IPS-20b (cell line): ENCODE measurements around the gene PTPRD.

Experiments used
- H3K27ac ChIP-seq: one replicate; pipeline ENCODE4 v1.5.1; 2013; ENCODE audit warnings: low read length
- H3K27me3 ChIP-seq: 2 replicates; pipeline ENCODE4 v1.6.1; 2013; ENCODE audit warnings: mild to moderate bottlenecking, low read length, inconsistent platforms; ENCODE audit not compliant: insufficient read depth
- H3K36me3 ChIP-seq: 2 replicates; pipeline ENCODE4 v1.6.1; 2013; ENCODE audit warnings: low read depth, mild to moderate bottlenecking, inconsistent platforms, low read length, moderate library complexity; ENCODE audit not compliant: insufficient read depth
- H3K4me1 ChIP-seq: 2 replicates; pipeline ENCODE4 v1.6.1; 2013; ENCODE audit warnings: mild to moderate bottlenecking, control low read depth, inconsistent platforms, low read length, moderate library complexity; ENCODE audit not compliant: insufficient read depth
- H3K4me3 ChIP-seq: 2 replicates; pipeline ENCODE4 v1.5.1; 2013; ENCODE audit warnings: mild to moderate bottlenecking, low read length, inconsistent platforms
- H3K9ac ChIP-seq: 2 replicates; pipeline ENCODE4 v1.6.1; 2013; ENCODE audit warnings: low read depth, mild to moderate bottlenecking, inconsistent platforms, low read length, moderate library complexity
- H3K9me3 ChIP-seq: 2 replicates; pipeline ENCODE4 v1.6.1; 2013; ENCODE audit warnings: mild to moderate bottlenecking, low read depth, low read length, inconsistent platforms; ENCODE audit not compliant: insufficient read depth

Gene PTPRD

GRCh38 chr9:9998491-9999287, 614.1 kb downstream of the PTPRD start:
- Histone ChIP-seq H3K27me3 (no peaks in the 10 kb centered on the region), H3K9me3 (no peaks in the 10 kb centered on the region), H3K9ac (no peak overlapping the region), H3K4me3 (no peak overlapping the region), H3K4me1 (peaks cover 28% of the 10 kb centered on the region), H3K27ac (no peak overlapping the region), H3K36me3 (no peaks in the 10 kb centered on the region)

GRCh38 chr9:9997585-9997984, 615.2 kb downstream of the PTPRD start:
- Histone ChIP-seq H3K4me1 (peaks cover 28% of the 10 kb centered on the region), H3K27me3 (no peaks in the 10 kb centered on the region), H3K9ac (no peak overlapping the region), H3K36me3 (no peaks in the 10 kb centered on the region), H3K9me3 (no peaks in the 10 kb centered on the region), H3K4me3 (no peak overlapping the region), H3K27ac (no peak overlapping the region)

GRCh38 chr9:9996259-9996658, 616.5 kb downstream of the PTPRD start:
- Histone ChIP-seq H3K27ac (no peak overlapping the region), H3K4me3 (no peak overlapping the region), H3K9me3 (no peaks in the 10 kb centered on the region), H3K27me3 (no peaks in the 10 kb centered on the region), H3K4me1 (peaks cover 28% of the 10 kb centered on the region), H3K9ac (no peak overlapping the region), H3K36me3 (no peaks in the 10 kb centered on the region)

GRCh38 chr9:9992936-9993335, 619.9 kb downstream of the PTPRD start:
- Histone ChIP-seq H3K27me3 (no peaks in the 10 kb centered on the region), H3K9ac (no peak overlapping the region), H3K27ac (no peak overlapping the region), H3K9me3 (no peaks in the 10 kb centered on the region; the same call in 1 of the 2 replicates), H3K36me3 (no peaks in the 10 kb centered on the region), H3K4me1 (peaks cover 16% of the 10 kb centered on the region), H3K4me3 (no peak overlapping the region)

- H3K36me3 ChIP-seq: no peaks in the 10 kb centered on the region
- H3K4me3 ChIP-seq: no peak overlapping the region
- H3K27ac ChIP-seq: no peak overlapping the region
- no peaks in the 10 kb centered on the region for H3K4me1 ChIP-seq
- H3K9me3 ChIP-seq: no peaks in the 10 kb centered on the region
- H3K27me3 ChIP-seq: no peaks in the 10 kb centered on the region
- no peak overlapping the region for H3K9ac ChIP-seq
These were observed 639.7 kb downstream of the PTPRD start for GRCh38 chr9:9973062-9973461.

- Histone ChIP-seq H3K4me3 (no peak overlapping the region), H3K27me3 (no peaks in the 10 kb centered on the region), H3K9me3 (no peaks in the 10 kb centered on the region), H3K27ac (no peak overlapping the region), H3K4me1 (0 out of 2 replicates have a peak, but pooled peaks cover 2% of the 10 kb centered on the region), H3K36me3 (no peaks in the 10 kb centered on the region), H3K9ac (no peak overlapping the region)
These were observed 642.3 kb downstream of the PTPRD start for GRCh38 chr9:9970514-9970913.

- Histone ChIP-seq H3K27ac (no peak overlapping the region), H3K27me3 (no peaks in the 10 kb centered on the region), H3K9me3 (no peaks in the 10 kb centered on the region), H3K4me1 (peaks cover 2% of the 10 kb centered on the region; the same call in 1 of the 2 replicates), H3K4me3 (no peak overlapping the region), H3K36me3 (no peaks in the 10 kb centered on the region), H3K9ac (no peak overlapping the region)
These were observed 649.0 kb downstream of the PTPRD start for GRCh38 chr9:9963841-9964240.

GRCh38 chr9:9961934-9962333, 650.9 kb downstream of the PTPRD start:
- Histone ChIP-seq H3K4me1 (peaks cover 2% of the 10 kb centered on the region; the same call in 1 of the 2 replicates), H3K9me3 (no peaks in the 10 kb centered on the region), H3K27ac (no peak overlapping the region), H3K36me3 (no peaks in the 10 kb centered on the region), H3K9ac (no peak overlapping the region), H3K4me3 (no peak overlapping the region), H3K27me3 (no peaks in the 10 kb centered on the region)

- no peaks in the 10 kb centered on the region for H3K27me3 ChIP-seq
- H3K4me3 ChIP-seq: no peak overlapping the region
- no peak overlapping the region for H3K27ac ChIP-seq
- no peaks in the 10 kb centered on the region for H3K9me3 ChIP-seq
- no peak overlapping the region for H3K9ac ChIP-seq
- no peaks in the 10 kb centered on the region for H3K36me3 ChIP-seq
- peaks cover 2% of the 10 kb centered on the region; the same call in 1 of the 2 replicates for H3K4me1 ChIP-seq
These were observed 651.3 kb downstream of the PTPRD start for GRCh38 chr9:9961487-9961886.

- Histone ChIP-seq H3K27ac (no peak overlapping the region), H3K9ac (no peak overlapping the region), H3K9me3 (no peaks in the 10 kb centered on the region), H3K27me3 (no peaks in the 10 kb centered on the region), H3K4me1 (no peaks in the 10 kb centered on the region), H3K4me3 (no peak overlapping the region), H3K36me3 (no peaks in the 10 kb centered on the region)
These were observed 661.1 kb downstream of the PTPRD start for GRCh38 chr9:9951556-9952160.

- no peak overlapping the region for H3K27ac ChIP-seq
- H3K9ac ChIP-seq: no peak overlapping the region
- H3K4me3 ChIP-seq: no peak overlapping the region
These were observed 662.0 kb downstream of the PTPRD start for GRCh38 chr9:9950813-9951212.

GRCh38 chr9:9949978-9950377, 662.8 kb downstream of the PTPRD start:
- H3K9ac ChIP-seq: no peak overlapping the region
- H3K27me3 ChIP-seq: no peaks in the 10 kb centered on the region
- no peak overlapping the region for H3K27ac ChIP-seq

More at GRCh38 chr9:9950813-9951212, 662.0 kb downstream of the PTPRD start:
- Histone ChIP-seq H3K4me1 (no peaks in the 10 kb centered on the region), H3K27me3 (no peaks in the 10 kb centered on the region), H3K36me3 (no peaks in the 10 kb centered on the region), H3K9me3 (no peaks in the 10 kb centered on the region)

More at GRCh38 chr9:9949978-9950377, 662.8 kb downstream of the PTPRD start:
- Histone ChIP-seq H3K4me3 (no peak overlapping the region), H3K4me1 (no peaks in the 10 kb centered on the region), H3K9me3 (no peaks in the 10 kb centered on the region), H3K36me3 (no peaks in the 10 kb centered on the region)
